Medulla oblongata (tissue), 1 donor: ENCODE measurements around the gene MYOCOS.
"Not testable (repeated sequence)": the region's sequence is repeated elsewhere in the genome, so short reads cannot be mapped to it uniquely, and the experiment has no call there.

Experiments
- DNase-seq: peaks from one replicate; pipeline ENCODE4 v3.0.0-alpha.2; 2015; ENCODE audit errors: extremely low spot score

MYOCOS gene

GRCh38 chr1:171622152-171622462 lies at the start of gene MYOCOS:
Gene MYOCOS, plus strand, starts transcription at chr1:171622243. Its CDS starts 1,641 bp downstream, at chr1:171623884.
- no peak for DNase-seq

GRCh38 chr1:171576144-171576543 lies 45.9 kb upstream of the MYOCOS start:
- DNase-seq, result no peak

- DNase-seq, result no peak
Observed at GRCh38 chr1:171581226-171581625, 40.8 kb upstream of the MYOCOS start.

- no peak for DNase-seq
Observed at GRCh38 chr1:171581766-171582165, 40.3 kb upstream of the MYOCOS start.

- no peak for DNase-seq
Observed at GRCh38 chr1:171582589-171582988, 39.5 kb upstream of the MYOCOS start.

GRCh38 chr1:171583591-171584201 lies 38.3 kb upstream of the MYOCOS start:
- no peak for DNase-seq

- DNase-seq, result no peak
Observed at GRCh38 chr1:171585715-171586114, 36.3 kb upstream of the MYOCOS start.

GRCh38 chr1:171588230-171588629 lies 33.8 kb upstream of the MYOCOS start:
- peak; percentile 55 for DNase-seq

- DNase-seq, result no peak
Observed at GRCh38 chr1:171590022-171590421, 32.0 kb upstream of the MYOCOS start.

- no peak for DNase-seq
Observed at GRCh38 chr1:171595324-171595723, 26.7 kb upstream of the MYOCOS start.

- no peak for DNase-seq
Observed at GRCh38 chr1:171596119-171596518, 25.9 kb upstream of the MYOCOS start.

GRCh38 chr1:171596705-171597104 lies 25.3 kb upstream of the MYOCOS start:
- no peak for DNase-seq

GRCh38 chr1:171597203-171597602 lies 24.8 kb upstream of the MYOCOS start:
- no peak for DNase-seq

- not testable (repeated sequence) for DNase-seq
Observed at GRCh38 chr1:171600310-171600709, 21.7 kb upstream of the MYOCOS start.

- no peak for DNase-seq
Observed at GRCh38 chr1:171600862-171601261, 21.2 kb upstream of the MYOCOS start.

- DNase-seq, result not testable (repeated sequence)
Observed at GRCh38 chr1:171603042-171603441, 19.0 kb upstream of the MYOCOS start.

GRCh38 chr1:171606402-171606941 lies 15.6 kb upstream of the MYOCOS start:
- peak; percentile 82 for DNase-seq

GRCh38 chr1:171610385-171610784 lies 11.7 kb upstream of the MYOCOS start:
- DNase-seq, result no peak

GRCh38 chr1:171611306-171611705 lies 10.7 kb upstream of the MYOCOS start:
- no peak for DNase-seq

GRCh38 chr1:171613282-171613681 lies 8.8 kb upstream of the MYOCOS start:
- DNase-seq, result no peak

- not testable (repeated sequence) for DNase-seq
Observed at GRCh38 chr1:171615122-171615906, 6.7 kb upstream of the MYOCOS start.

GRCh38 chr1:171616586-171616985 lies 5.5 kb upstream of the MYOCOS start:
- no peak for DNase-seq

- DNase-seq, result no peak
Observed at GRCh38 chr1:171623651-171624331, 1.7 kb downstream of the MYOCOS start.
